KMS-11 (cell line): ENCODE results near the gene DAG1.

Experiments
- H2AFZ ChIP-seq: fragments of 200-600 bp; sonication (generic); 2 replicates; pipeline ENCODE4 v1.6.1; 2016; ENCODE audit warnings: antibody characterized with exemption, mixed run types, low read depth
- H3K27ac ChIP-seq: fragments of 200-600 bp; sonication (generic); 2 replicates; pipeline ENCODE4 v1.6.1; 2016; ENCODE audit warnings: mild to moderate bottlenecking, mixed run types
- H3K27me3 ChIP-seq: fragments of 200-600 bp; sonication (generic); 2 replicates; pipeline ENCODE4 v1.6.1; 2017; ENCODE audit warnings: mild to moderate bottlenecking, low read depth, mixed run types, moderate library complexity; ENCODE audit not compliant: insufficient read depth
- H3K36me3 ChIP-seq: fragments of 200-600 bp; sonication (generic); 2 replicates; pipeline ENCODE4 v1.6.1; 2017; ENCODE audit warnings: mild to moderate bottlenecking, mixed run types; ENCODE audit not compliant: insufficient read depth
- H3K4me1 ChIP-seq: fragments of 200-600 bp; sonication (generic); 2 replicates; pipeline ENCODE4 v1.6.1; 2016; ENCODE audit warnings: mild to moderate bottlenecking, low read depth, mixed run types; ENCODE audit not compliant: poor library complexity, severe bottlenecking
- H3K4me2 ChIP-seq: fragments of 200-600 bp; sonication (generic); 2 replicates; pipeline ENCODE4 v1.7.0; 2016; ENCODE audit warnings: mild to moderate bottlenecking, mixed run types
- H3K4me3 ChIP-seq: fragments of 200-600 bp; sonication (generic); IDR thresholded peaks from 2 replicates; pipeline ENCODE4 v1.6.1; 2017; ENCODE audit warnings: low read depth, low read length, mixed read lengths; ENCODE audit not compliant: insufficient read depth
- H3K79me2 ChIP-seq: fragments of 200-600 bp; sonication (generic); 2 replicates; pipeline ENCODE4 v1.6.1; 2016; ENCODE audit warnings: low read depth, mixed run types; ENCODE audit not compliant: insufficient read depth
- H3K9ac ChIP-seq: fragments of 200-600 bp; sonication (generic); 2 replicates; pipeline ENCODE4 v1.6.1; 2016; ENCODE audit warnings: mild to moderate bottlenecking, mixed run types
- H4K20me1 ChIP-seq: fragments of 200-600 bp; sonication (generic); 2 replicates; pipeline ENCODE4 v1.6.1; 2016; ENCODE audit warnings: mild to moderate bottlenecking, mixed run types; ENCODE audit not compliant: insufficient read depth
- CTCF ChIP-seq: fragments of 200-600 bp; sonication (generic); conservative IDR thresholded peaks from 2 replicates; pipeline ENCODE4 v1.6.1; 2017; ENCODE audit warnings: low read depth, mild to moderate bottlenecking, antibody characterized with exemption, low read length, moderate library complexity, mixed read lengths

The DAG1 gene

GRCh38 chr3:49554633-49555265 is 84.7 kb downstream of the DAG1 start:
- TF ChIP-seq CTCF: no peak
- Histone ChIP-seq H3K79me2 (no peaks in the 10 kb centered on the region), H2AFZ (no peak overlapping the region)

GRCh38 chr3:49556500-49557275 is 86.6 kb downstream of the DAG1 start:
- Histone ChIP-seq H3K9ac (no peak overlapping the region), H2AFZ (no peak overlapping the region), H3K4me3 (no peak overlapping the region), H3K4me1 (no peaks in the 10 kb centered on the region), H3K27me3 (peaks cover 32% of the 10 kb centered on the region; the same call in 1 of the 2 replicates), H3K36me3 (no peaks in the 10 kb centered on the region), H4K20me1 (no peaks in the 10 kb centered on the region), H3K27ac (no peak overlapping the region), H3K4me2 (no peak overlapping the region), H3K79me2 (no peaks in the 10 kb centered on the region)
- TF ChIP-seq CTCF: no peak

More at GRCh38 chr3:49554633-49555265, 84.7 kb downstream of the DAG1 start:
- Histone ChIP-seq H3K4me1 (no peaks in the 10 kb centered on the region), H3K36me3 (no peaks in the 10 kb centered on the region), H3K9ac (no peak overlapping the region), H3K27ac (no peak overlapping the region), H4K20me1 (no peaks in the 10 kb centered on the region), H3K4me3 (peak overlapping the region; percentile 15), H3K27me3 (peaks cover 32% of the 10 kb centered on the region; the same call in 1 of the 2 replicates), H3K4me2 (no peak overlapping the region)

- no peaks in the 10 kb centered on the region for H3K36me3 ChIP-seq
- no peak overlapping the region for H3K27ac ChIP-seq
- no peak overlapping the region for H3K4me2 ChIP-seq
- no peaks in the 10 kb centered on the region for H4K20me1 ChIP-seq
- no peak overlapping the region for H3K4me3 ChIP-seq
- no peaks in the 10 kb centered on the region for H3K79me2 ChIP-seq
- H3K9ac ChIP-seq: no peak overlapping the region
- peaks cover 6% of the 10 kb centered on the region; the same call in 1 of the 2 replicates for H3K27me3 ChIP-seq
- H2AFZ ChIP-seq: no peak overlapping the region
- no peaks in the 10 kb centered on the region for H3K4me1 ChIP-seq
- no peak for TF ChIP-seq CTCF
These were observed 93.0 kb downstream of the DAG1 start for GRCh38 chr3:49563040-49563578.

- H3K4me2 ChIP-seq: no peak overlapping the region
- H3K79me2 ChIP-seq: no peaks in the 10 kb centered on the region
- H3K27me3 ChIP-seq: no peaks in the 10 kb centered on the region; the same call in 1 of the 2 replicates
- no peak overlapping the region for H3K4me3 ChIP-seq
- no peak overlapping the region for H3K27ac ChIP-seq
- H3K36me3 ChIP-seq: no peaks in the 10 kb centered on the region
- no peaks in the 10 kb centered on the region for H4K20me1 ChIP-seq
- H3K4me1 ChIP-seq: no peaks in the 10 kb centered on the region
- H2AFZ ChIP-seq: no peak overlapping the region
- TF ChIP-seq CTCF: no peak
- H3K9ac ChIP-seq: no peak overlapping the region
These were observed 93.7 kb downstream of the DAG1 start for GRCh38 chr3:49563766-49564165.
